Spleen (tissue), 11 donors: ENCODE results near the gene PHF11. TPM values are rescaled to one million over a fixed set of nuclear protein-coding genes. Genes with fewer than 3 reads are reported as not detected.

Experiments used
- DNase-seq: peaks from one replicate; pipeline ENCODE4 v3.0.0-alpha.2; 2020
- H3K27ac ChIP-seq, 8 donors: fragments of 200-600 bp; sonication (generic) in 7 of 8; 1 replicate in 4 of 8; 2 replicates in 4 of 8; pipeline versions ENCODE4 v1.5.0 to v1.8.0; 2016 to 2021; ENCODE audit warnings: inconsistent platforms in 4 of 8, mild to moderate bottlenecking in 4 of 8, moderate library complexity in 1 of 8
- H3K27me3 ChIP-seq, 7 donors: fragments of 200-600 bp; sonication (generic) in 6 of 7; replicated peaks in 1 of 7; 1 replicate in 4 of 7; 2 replicates in 3 of 7; pipeline versions ENCODE4 v1.5.0 to v1.8.0; 2016 to 2021; ENCODE audit warnings: inconsistent platforms in 3 of 7, mild to moderate bottlenecking in 1 of 7
- H3K36me3 ChIP-seq, 6 donors: fragments of 200-600 bp; sonication (generic) in 5 of 6; 1 replicate in 4 of 6; 2 replicates in 2 of 6; pipeline versions ENCODE4 v1.5.0 to v1.8.0; 2016 to 2021; ENCODE audit warnings: inconsistent platforms in 2 of 6
- H3K4me1 ChIP-seq, 6 donors: fragments of 200-600 bp; sonication (generic) in 5 of 6; 1 replicate in 3 of 6; 2 replicates in 3 of 6; pipeline versions ENCODE4 v1.5.0 to v1.8.0; 2016 to 2021; ENCODE audit warnings: inconsistent platforms in 3 of 6
- H3K4me3 ChIP-seq, 8 donors: fragments of 200-600 bp; sonication (generic) in 7 of 8; 1 replicate in 4 of 8; 2 replicates in 4 of 8; pipeline versions ENCODE4 v1.5.0 to v1.8.0; 2016 to 2021; ENCODE audit warnings: inconsistent platforms in 4 of 8, mild to moderate bottlenecking in 4 of 8, moderate library complexity in 2 of 8
- H3K9me3 ChIP-seq, 8 donors: fragments of 200-600 bp; sonication (generic) in 7 of 8; 1 replicate in 4 of 8; 2 replicates in 4 of 8; pipeline versions ENCODE4 v1.5.0 to v1.8.0; 2016 to 2021; ENCODE audit warnings: inconsistent platforms in 4 of 8
- POLR2A ChIP-seq, 3 donors: fragments of 450-650 bp; IDR thresholded peaks; one replicate each; pipeline ENCODE4 v1.5.1; 2017; ENCODE audit warnings: antibody characterized with exemption in 3 of 3, mild to moderate bottlenecking in 1 of 3
- POLR2AphosphoS5 ChIP-seq, 3 donors: sonication (generic); formaldehyde crosslinking; IDR thresholded peaks; one replicate each; pipeline ENCODE4 v1.5.1; 2017; ENCODE audit warnings: antibody characterized with exemption in 3 of 3
- WGBS, 5 donors: extraction: QIAGEN DNeasy Blood & Tissue Kit in 3 of 5; methylation state at CpG; one replicate each; pipeline versions ENCODE4 v1.1.5 to v1.1.7; 2013 to 2018; 5-methylcytosine and 5-hydroxymethylcytosine counted together
- intact Hi-C: fragments of 100-400 bp; cut with DNase I; formaldehyde crosslinking; loops from one replicate; pipeline ENCODE4 v1.15.0; 2023; ENCODE audit warnings: low total_unique reads
- polyA plus RNA-seq, 3 donors: library from polyadenylated mRNA; stranded (reverse); fragments of 200-250 nt; gene quantifications; one replicate each; pipeline ENCODE4 v1.2.1, GENCODE V29; 2013
- total RNA-seq, 7 donors: library from RNA; depleted of rRNA in 3 of 7; stranded (reverse); fragments of >200 nt in 3 of 7; fragmentation: NEBNext Ultra II Directional in 4 of 7; extraction: Animal tissue kit (Norgen Biotek cat#: 25700) in 4 of 7; gene quantifications; one replicate each; pipeline versions ENCODE4 v1.1.0 to v1.2.1, GENCODE V29; 2016 to 2021
- TF ChIP-seq, protein P1 (sequence below), 11 experiments: fragments of 200-600 bp in 7 of 11; fragments of 450-650 bp in 4 of 11; sonication (generic) in 4 of 11; IDR thresholded peaks in 8 of 11; conservative IDR thresholded peaks in 3 of 11; 1 replicate in 7 of 11; 2 replicates in 4 of 11; pipeline versions ENCODE4 v1.4.0 to v1.8.0; 2016 to 2021; ENCODE audit warnings: antibody characterized with exemption in 11 of 11, inconsistent platforms in 4 of 11, mild to moderate bottlenecking in 1 of 11
- donor health status: healthy with polysubstance abuse.
- donor health status: DM: no; HTN: no; CAD: no; lungs with moderate emphysema.
- donor health status: DM: no; HTN: no; CAD: no.
- donor health status: Bipolar disorder and iron deficiency.
- donor health status: healthy.
- donor health status: DM: no; HTN: no; CAD: no.
- donor health status: DM: yes; HTN: yes; CAD: no.

Gene PHF11
- total and polyA plus RNA-seq, 10 donors: 50.5 to 117 (median 71.2) TPM

GRCh38 chr13:49569993-49570689, 74.4 kb downstream of the PHF11 start:
- no peak for TF ChIP-seq POLR2A (IDR thresholded peaks at IDR 0.05)
- no peak for TF ChIP-seq POLR2AphosphoS5 (IDR thresholded peaks at IDR 0.05)
- TF ChIP-seq, protein P1, sequence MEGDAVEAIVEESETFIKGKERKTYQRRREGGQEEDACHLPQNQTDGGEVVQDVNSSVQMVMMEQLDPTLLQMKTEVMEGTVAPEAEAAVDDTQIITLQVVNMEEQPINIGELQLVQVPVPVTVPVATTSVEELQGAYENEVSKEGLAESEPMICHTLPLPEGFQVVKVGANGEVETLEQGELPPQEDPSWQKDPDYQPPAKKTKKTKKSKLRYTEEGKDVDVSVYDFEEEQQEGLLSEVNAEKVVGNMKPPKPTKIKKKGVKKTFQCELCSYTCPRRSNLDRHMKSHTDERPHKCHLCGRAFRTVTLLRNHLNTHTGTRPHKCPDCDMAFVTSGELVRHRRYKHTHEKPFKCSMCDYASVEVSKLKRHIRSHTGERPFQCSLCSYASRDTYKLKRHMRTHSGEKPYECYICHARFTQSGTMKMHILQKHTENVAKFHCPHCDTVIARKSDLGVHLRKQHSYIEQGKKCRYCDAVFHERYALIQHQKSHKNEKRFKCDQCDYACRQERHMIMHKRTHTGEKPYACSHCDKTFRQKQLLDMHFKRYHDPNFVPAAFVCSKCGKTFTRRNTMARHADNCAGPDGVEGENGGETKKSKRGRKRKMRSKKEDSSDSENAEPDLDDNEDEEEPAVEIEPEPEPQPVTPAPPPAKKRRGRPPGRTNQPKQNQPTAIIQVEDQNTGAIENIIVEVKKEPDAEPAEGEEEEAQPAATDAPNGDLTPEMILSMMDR (IDR thresholded peaks at IDR 0.05 in 8 of 11, conservative IDR thresholded peaks at IDR 0.05 in 3 of 11): no peak
- Histone ChIP-seq H3K4me3 (no peak overlapping the region), H3K9me3 (no peaks in the 10 kb centered on the region), H3K27ac (no peak overlapping the region), H3K4me1 (peaks cover 0 to 19% (median 3%) of the 10 kb centered on the region in 6 donors), H3K36me3 (peaks cover 0 to 30% (median 8%) of the 10 kb centered on the region in 6 donors), H3K27me3 (no peaks in the 10 kb centered on the region)
- intact Hi-C loops: no loop called here
- WGBS, 5 donors: 76 to 90% (median 87%) methylated on average over 1 of the region's 1 CpG
- DNase-seq: no peak

GRCh38 chr13:49571299-49572240, 75.8 kb downstream of the PHF11 start:
- Histone ChIP-seq H3K4me1 (peaks cover 0 to 19% (median 3%) of the 10 kb centered on the region in 6 donors), H3K9me3 (no peaks in the 10 kb centered on the region), H3K4me3 (no peak overlapping the region), H3K27ac (no peak overlapping the region), H3K27me3 (no peaks in the 10 kb centered on the region), H3K36me3 (peaks cover 0 to 16% (median 3%) of the 10 kb centered on the region in 6 donors)
- TF ChIP-seq POLR2A (IDR thresholded peaks at IDR 0.05) (no peak), POLR2AphosphoS5 (IDR thresholded peaks at IDR 0.05) (no peak)
- TF ChIP-seq, protein P1 (IDR thresholded peaks at IDR 0.05 in 8 of 11, conservative IDR thresholded peaks at IDR 0.05 in 3 of 11): no peak
- WGBS, 5 donors: 79 to 87% (median 82%) methylated on average over 8 of the region's 8 CpGs
- intact Hi-C loops: no loop called here
- no peak for DNase-seq

Other genes starting within 250 kb of the PHF11 start
- gene CDADC1, start 248.0 kb upstream of the PHF11 start, total RNA-seq: 10 to 100 TPM in 6 of 7 donors, 1 to 10 TPM in 1; 8.8 to 15.5 (median 11.1) TPM
- 1 to 10 TPM; 3.3 to 6.2 (median 4.4) TPM for gene CDADC1, start 248.0 kb upstream of the PHF11 start, polyA plus RNA-seq
- gene CAB39L, start 51.9 kb upstream of the PHF11 start, total RNA-seq: 1 to 10 TPM; 5.0 to 7.5 (median 6.2) TPM
- gene CAB39L, start 51.9 kb upstream of the PHF11 start, polyA plus RNA-seq: 1 to 10 TPM; 1.6 to 3.2 (median 2.0) TPM
- gene SETDB2, start 51.7 kb upstream of the PHF11 start, total RNA-seq: 10 to 100 TPM; 18.7 to 26.7 (median 21.9) TPM
- gene SETDB2, start 51.7 kb upstream of the PHF11 start, polyA plus RNA-seq: 1 to 10 TPM; 5.4 to 6.4 (median 6.1) TPM
- 10 to 100 TPM; 19.4 to 30.9 (median 29.3) TPM for gene RCBTB1, start 89.6 kb downstream of the PHF11 start, total RNA-seq
- gene RCBTB1, start 89.6 kb downstream of the PHF11 start, polyA plus RNA-seq: 10 to 100 TPM in 2 of 3 donors, 1 to 10 TPM in 1; 10.0 to 13.7 (median 10.3) TPM
- 10 to 100 TPM in 5 of 7 donors, 1 to 10 TPM in 2; 8.5 to 15.7 (median 11.7) TPM for gene ARL11, start 132.6 kb downstream of the PHF11 start, total RNA-seq
- gene ARL11, start 132.6 kb downstream of the PHF11 start, polyA plus RNA-seq: 10 to 100 TPM in 1 of 3 donors, 1 to 10 TPM in 2; 4.7 to 11.8 (median 8.8) TPM
- 10 to 100 TPM; 20.1 to 69.4 (median 26.2) TPM for gene EBPL, start 195.5 kb downstream of the PHF11 start, total RNA-seq
- gene EBPL, start 195.5 kb downstream of the PHF11 start, polyA plus RNA-seq: 10 to 100 TPM; 31.5 to 46.1 (median 36.1) TPM